NK-92 (cell line): ENCODE measurements around the gene DAZ2.
"Not testable (repeated sequence)": the region's sequence is repeated elsewhere in the genome, so short reads cannot be mapped to it uniquely, and the experiment has no call there.

Source experiments
- DNase-seq: peaks from one replicate; lab custom pipeline; 2025; ENCODE audit not compliant: unreplicated experiment; lab: John Stamatoyannopoulos, UW

Gene DAZ2

GRCh38 chrY:23219233-23219632, at the start of gene DAZ2:
TSS of gene DAZ2 (plus strand) at chrY:23219533. CDS start at chrY:23219741, 208 bp downstream.
- not testable (repeated sequence) for DNase-seq

- not testable (repeated sequence) for DNase-seq
Observed at GRCh38 chrY:23198908-23199307, 20.4 kb upstream of the DAZ2 start, which contains the start of gene DAZ1. TSS of gene DAZ1 (minus strand) at chrY:23199008. CDS start at chrY:23198800, 208 bp downstream.

GRCh38 chrY:23207455-23207854, 11.9 kb upstream of the DAZ2 start:
- DNase-seq, result not testable (repeated sequence)

GRCh38 chrY:23209802-23210495, 9.4 kb upstream of the DAZ2 start:
- not testable (repeated sequence) for DNase-seq

- not testable (repeated sequence) for DNase-seq
Observed at GRCh38 chrY:23210681-23211080, 8.7 kb upstream of the DAZ2 start.
